SH-SY5Y (cell line): ENCODE measurements around the gene INO80E.

Experiments used
- GATA2 ChIP-seq: IDR thresholded peaks from 2 replicates; pipeline ENCODE4 v1.6.1; 2011; ENCODE audit warnings: mild to moderate bottlenecking, low read depth, low read length
- GATA3 ChIP-seq: IDR thresholded peaks from 2 replicates; pipeline ENCODE4 v1.6.1; 2011; ENCODE audit warnings: low read depth, mild to moderate bottlenecking, low read length, moderate library complexity

The INO80E gene

GRCh38 chr16:30026449-30026848 is 30.4 kb downstream of the INO80E start:
- TF ChIP-seq GATA3 (no peak), GATA2 (no peak)

- TF ChIP-seq GATA3 = no peak
- TF ChIP-seq GATA2 = no peak
These were observed 31.8 kb downstream of the INO80E start for GRCh38 chr16:30027588-30028437.

DNA sequence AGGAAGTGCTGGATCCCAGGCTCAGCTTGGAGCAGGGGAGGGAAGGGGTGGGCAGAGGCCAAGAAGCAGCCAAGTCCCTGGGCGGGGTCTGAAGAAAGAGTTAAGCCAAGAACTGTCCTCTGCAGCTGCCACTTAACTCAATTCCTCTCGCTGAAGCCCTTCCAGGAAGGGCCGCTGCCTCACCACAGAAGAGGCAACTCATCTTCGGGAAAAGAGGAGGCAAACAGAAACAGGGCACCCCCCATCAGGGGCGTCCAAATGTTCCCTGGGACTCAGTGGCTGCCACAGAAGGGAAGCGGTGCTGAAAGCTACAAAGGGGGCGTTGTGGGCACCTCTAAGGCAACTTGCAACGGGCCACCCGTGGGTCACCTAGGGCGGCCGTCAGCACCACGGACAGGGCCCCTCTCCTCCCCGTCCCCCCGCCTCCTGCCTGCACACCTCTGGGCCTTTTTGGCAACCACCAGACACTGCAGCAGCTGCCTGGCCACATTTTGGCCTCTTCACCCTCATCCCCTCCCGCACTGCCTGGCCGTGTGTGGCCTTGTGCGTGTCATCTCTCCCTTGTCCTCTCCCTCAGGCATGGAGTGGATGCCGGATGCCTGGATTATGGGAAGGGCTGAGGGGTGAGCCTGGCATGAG is 32.5 kb downstream of the INO80E start:
- TF ChIP-seq GATA2 (no peak), GATA3 (no peak)

DNA sequence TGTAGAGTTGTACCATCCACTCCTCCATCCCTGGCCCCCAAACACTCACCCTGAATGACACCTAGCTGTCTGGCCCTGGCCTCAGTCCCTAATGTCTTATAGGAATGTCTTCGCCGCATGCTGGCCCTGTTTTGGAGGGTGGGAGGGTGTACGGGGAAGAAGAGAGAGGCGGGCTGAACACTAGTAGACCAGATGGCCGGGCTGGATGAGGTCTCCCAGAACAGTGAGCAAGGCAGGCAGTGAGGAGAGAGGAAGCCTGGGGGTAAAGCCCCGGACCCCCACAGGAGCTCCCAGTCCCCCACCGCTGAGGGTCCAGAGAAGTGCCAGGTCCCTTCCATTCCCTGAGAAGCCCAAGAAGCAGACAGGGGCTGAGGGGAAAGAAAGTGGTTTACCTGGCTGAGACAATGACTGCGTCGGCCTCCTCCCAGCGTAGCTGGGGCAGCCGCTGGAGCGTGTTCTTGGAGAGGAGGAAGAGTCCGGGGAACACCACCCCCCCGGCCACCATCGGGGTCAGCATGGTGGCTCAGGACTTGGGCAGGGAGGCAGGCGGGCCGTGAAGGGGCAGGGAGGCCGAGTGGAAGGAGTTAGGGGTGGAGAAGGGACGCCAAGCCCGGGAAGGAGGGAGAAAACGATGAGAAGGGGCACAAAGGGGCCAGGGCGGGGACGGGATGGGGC is 34.1 kb downstream of the INO80E start:
- TF ChIP-seq GATA3 (no peak), GATA2 (no peak)

- TF ChIP-seq GATA2 (no peak), GATA3 (no peak)
These were observed 34.9 kb downstream of the INO80E start, which contains the start of gene TLCD3B for GRCh38 chr16:30030841-30031413. TSS of gene TLCD3B (minus strand) at chr16:30031271. CDS start at chr16:30030527, 744 bp downstream.

DNA sequence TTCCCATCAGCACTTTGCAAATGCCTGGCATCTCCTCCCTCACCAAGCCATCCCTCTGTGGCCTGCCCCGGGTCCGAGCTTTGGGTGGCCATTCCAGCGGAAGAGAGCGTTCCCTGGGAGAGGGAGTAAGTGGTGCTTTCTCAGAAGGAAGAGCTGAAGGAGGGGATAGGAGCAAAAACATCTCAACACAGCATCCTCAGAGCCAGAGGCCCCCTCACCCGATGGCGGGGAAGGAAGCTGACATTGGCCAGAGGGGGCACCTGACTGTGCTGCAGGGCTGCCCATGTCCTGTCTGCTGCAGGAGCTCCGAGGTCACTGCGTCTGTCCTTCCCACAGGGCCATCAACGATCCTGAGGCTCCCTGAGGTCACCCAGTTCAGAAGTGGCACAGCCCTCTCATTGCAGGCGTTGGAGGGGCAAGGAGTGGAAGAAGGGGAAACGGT is 35.5 kb downstream of the INO80E start:
- TF ChIP-seq GATA2 (no peak), GATA3 (no peak)

DNA sequence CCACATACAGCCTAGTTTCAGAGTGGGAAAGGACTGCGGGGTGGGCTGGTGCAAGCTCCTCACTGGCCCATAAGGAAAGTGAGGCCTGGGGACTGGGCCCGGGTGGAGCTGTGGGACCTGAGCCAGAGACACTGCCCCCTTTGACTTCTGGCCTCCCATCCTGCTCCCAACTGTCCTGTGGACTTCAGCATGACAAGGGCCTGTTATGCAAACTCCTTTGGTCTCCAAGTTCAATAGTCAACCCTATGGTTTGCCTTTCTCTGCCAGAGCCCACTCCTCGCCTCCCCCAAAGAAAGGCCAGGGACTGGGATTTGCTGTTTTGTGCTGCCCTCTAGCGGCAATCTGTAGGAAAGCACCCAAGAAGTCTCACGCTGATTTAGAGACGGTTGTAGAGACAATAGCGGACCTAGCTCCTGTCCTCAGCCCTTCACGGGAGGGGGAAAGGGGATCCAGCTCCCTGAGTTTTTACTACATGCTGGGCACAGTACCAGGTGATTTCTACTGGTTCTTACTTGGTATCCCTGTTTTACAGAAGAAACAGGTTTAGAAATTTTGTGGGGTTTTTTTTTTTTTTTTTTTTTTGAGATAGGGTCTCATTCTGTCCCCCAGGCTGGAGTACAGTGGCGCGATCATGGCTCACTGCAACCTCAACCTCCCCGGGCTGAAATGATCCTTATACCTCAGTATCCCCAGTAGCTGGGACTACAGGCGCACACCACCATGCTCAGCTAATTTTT is 36.2 kb downstream of the INO80E start:
- no peak for TF ChIP-seq GATA3
- TF ChIP-seq GATA2 = no peak

GRCh38 chr16:30033270-30033669 is 37.2 kb downstream of the INO80E start:
- TF ChIP-seq GATA2 (no peak), GATA3 (no peak)

GRCh38 chr16:30040221-30040620 is 44.2 kb downstream of the INO80E start:
- TF ChIP-seq GATA3 (no peak), GATA2 (no peak)

DNA sequence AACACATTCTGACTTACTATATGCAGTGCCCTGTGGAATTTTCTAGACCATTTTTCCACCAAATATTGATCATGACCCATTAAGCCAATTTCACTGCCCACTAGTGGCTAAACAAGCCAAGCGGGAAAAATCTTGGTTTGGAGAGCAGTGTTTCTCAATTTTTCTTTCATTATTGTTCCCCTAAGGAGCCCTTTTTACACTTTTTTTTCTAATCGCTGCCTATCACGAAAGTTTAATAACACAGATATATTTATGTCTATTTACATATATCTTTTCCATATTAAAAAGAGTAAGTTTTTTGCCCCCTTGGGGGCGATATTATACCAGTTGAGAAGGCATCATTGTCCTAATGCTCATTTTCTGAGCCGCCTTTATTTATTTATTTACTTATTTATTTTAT is 45.8 kb downstream of the INO80E start:
- TF ChIP-seq GATA2 (no peak), GATA3 (no peak)

DNA sequence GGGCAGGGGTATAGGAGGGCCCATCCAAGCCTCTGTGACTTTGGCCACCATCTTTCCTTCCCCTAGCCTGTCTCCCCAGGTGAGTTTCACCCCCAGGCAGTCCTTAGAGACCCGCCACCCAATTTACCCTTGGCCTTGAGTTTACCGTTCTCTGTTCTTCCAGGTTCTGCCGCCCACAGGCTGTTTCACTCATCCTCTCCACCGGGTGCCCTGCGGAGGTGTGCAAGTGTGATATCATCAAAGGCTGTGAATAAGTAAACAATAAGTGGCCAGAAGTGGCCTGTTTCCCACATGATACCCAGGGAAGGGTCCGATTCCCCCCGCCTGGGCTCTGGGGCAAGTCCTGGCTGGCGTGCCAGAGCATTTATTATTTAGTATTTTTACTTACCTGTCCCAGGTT is 50.1 kb downstream of the INO80E start:
- no peak for TF ChIP-seq GATA3
- no peak for TF ChIP-seq GATA2

- no peak for TF ChIP-seq GATA3
- no peak for TF ChIP-seq GATA2
These were observed 50.5 kb downstream of the INO80E start for GRCh38 chr16:30046588-30046987.

DNA sequence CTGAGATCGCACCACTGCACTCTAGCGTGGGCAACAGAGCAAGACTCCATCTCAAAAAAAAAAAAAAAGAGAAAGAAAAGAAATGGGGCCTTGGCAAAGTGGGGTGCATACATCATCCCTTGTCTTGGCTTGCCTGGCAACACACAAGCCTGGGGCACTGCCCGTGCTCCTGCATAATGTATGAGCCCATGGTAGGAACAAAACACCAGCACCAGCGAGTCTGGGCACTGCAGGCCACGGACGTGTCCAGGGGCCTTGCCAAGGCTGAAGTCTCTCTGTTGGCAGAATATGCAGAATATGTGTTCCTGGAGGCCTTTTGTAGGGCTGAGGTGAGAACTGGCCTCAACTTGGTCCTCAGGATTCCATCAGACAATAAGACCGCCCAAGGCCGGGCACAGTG is 53.8 kb downstream of the INO80E start:
- no peak for TF ChIP-seq GATA3
- TF ChIP-seq GATA2 = no peak

GRCh38 chr16:30051518-30051917 is 55.5 kb downstream of the INO80E start:
- TF ChIP-seq GATA3 (no peak), GATA2 (no peak)
